Measurements from ENCODE around the gene MFNG.

MFNG gene

DNA sequence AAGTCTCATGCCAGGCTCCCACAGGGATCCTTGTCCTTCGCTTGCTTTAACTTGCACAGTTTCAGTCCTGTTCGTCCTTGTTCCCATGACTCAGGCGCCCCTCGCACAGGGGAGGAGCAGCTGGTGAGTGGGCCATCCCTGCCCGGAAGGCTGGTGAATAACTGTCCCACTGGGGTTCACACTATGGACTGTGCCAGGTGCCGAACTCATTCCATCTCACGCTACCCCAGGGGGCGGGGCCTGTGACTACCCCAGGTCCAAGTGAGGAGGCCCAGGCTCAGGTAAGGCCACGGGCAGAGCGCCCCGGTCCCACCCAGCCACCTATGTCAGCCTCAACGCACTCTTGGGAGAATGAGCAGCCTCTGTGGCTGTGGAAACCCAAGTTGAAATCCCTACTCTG, 40.2 kb upstream of the MFNG start:
- TF ChIP-seq, protein P1, sequence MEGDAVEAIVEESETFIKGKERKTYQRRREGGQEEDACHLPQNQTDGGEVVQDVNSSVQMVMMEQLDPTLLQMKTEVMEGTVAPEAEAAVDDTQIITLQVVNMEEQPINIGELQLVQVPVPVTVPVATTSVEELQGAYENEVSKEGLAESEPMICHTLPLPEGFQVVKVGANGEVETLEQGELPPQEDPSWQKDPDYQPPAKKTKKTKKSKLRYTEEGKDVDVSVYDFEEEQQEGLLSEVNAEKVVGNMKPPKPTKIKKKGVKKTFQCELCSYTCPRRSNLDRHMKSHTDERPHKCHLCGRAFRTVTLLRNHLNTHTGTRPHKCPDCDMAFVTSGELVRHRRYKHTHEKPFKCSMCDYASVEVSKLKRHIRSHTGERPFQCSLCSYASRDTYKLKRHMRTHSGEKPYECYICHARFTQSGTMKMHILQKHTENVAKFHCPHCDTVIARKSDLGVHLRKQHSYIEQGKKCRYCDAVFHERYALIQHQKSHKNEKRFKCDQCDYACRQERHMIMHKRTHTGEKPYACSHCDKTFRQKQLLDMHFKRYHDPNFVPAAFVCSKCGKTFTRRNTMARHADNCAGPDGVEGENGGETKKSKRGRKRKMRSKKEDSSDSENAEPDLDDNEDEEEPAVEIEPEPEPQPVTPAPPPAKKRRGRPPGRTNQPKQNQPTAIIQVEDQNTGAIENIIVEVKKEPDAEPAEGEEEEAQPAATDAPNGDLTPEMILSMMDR (IDR thresholded peaks at IDR 0.05; ENCODE audit: borderline replicate concordance, control extremely low read depth, extremely low read depth, insufficient read depth, missing control alignments) = no peak
- DNase-seq (ENCODE audit: low spot score) = no peak
- in situ Hi-C loops (cut with MboI; ENCODE audit: low sequenced_read_pairs, unreplicated experiment) = no loop called here

DNA sequence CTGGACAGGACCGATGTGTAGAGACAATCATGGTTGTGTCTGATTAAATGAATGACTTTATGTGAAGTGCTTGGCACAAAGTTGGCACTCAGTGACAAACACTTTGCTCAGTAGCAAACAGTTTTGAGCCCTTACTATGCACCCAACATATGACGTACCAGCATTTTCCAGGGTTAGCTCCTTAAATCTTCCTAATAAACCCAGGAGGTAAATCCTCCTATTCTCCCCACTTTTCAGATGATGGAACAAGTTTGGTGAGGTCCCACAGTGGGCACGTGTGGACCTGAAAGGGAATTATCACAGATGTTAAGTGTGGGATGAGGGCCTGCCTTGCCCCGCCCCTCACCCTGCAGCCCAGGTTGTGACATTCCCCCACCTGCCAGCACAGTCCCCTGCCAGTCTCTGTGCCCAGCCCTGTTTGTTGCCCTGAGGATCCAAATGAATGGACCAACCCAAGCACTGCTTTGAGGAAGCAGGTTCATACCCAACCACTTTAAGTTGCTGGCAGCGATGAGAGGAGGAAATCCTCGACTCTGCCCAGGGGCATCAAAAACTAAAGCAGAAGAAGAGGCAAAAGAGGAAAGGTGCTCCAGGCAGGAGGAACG, 39.7 kb upstream of the MFNG start:
- in situ Hi-C loops (cut with MboI; ENCODE audit: low sequenced_read_pairs, unreplicated experiment) = no loop called here
- TF ChIP-seq, protein P1 (IDR thresholded peaks at IDR 0.05; ENCODE audit: borderline replicate concordance, control extremely low read depth, extremely low read depth, insufficient read depth, missing control alignments) = no peak
- no peak for DNase-seq (ENCODE audit: low spot score)

GRCh38 chr22:37525073-37525745, 39.0 kb upstream of the MFNG start:
- in situ Hi-C loops (cut with MboI; ENCODE audit: low sequenced_read_pairs, unreplicated experiment) = no loop called here
- no peak for DNase-seq (ENCODE audit: low spot score)
- TF ChIP-seq, protein P1 (IDR thresholded peaks at IDR 0.05; ENCODE audit: borderline replicate concordance, control extremely low read depth, extremely low read depth, insufficient read depth, missing control alignments) = no peak

DNA sequence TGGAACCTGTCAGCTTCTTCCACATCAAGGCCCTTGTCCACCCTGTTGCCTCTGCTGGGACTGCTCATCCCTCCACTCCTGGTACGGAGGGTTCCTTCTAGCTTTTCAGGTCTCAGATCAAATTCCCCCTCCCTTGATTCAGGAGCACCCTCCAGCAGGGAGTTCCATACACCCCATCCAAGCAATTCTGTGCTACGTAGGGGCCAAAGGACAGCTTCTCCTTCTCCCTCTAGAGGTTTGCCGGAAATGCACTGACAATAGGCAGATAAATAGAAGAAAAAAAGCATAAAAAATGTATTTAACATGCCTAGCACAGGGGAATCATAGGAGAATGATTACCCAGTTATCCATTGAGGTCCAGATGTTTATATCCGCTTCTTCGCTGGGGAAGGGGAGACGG, 36.3 kb upstream of the MFNG start:
- in situ Hi-C loops (cut with MboI; ENCODE audit: low sequenced_read_pairs, unreplicated experiment) = no loop called here
- TF ChIP-seq, protein P1 (IDR thresholded peaks at IDR 0.05; ENCODE audit: borderline replicate concordance, control extremely low read depth, extremely low read depth, insufficient read depth, missing control alignments) = no peak
- DNase-seq (ENCODE audit: low spot score) = no peak

- in situ Hi-C loops (cut with MboI; ENCODE audit: low sequenced_read_pairs, unreplicated experiment) = no loop called here
- TF ChIP-seq, protein P1 (IDR thresholded peaks at IDR 0.05; ENCODE audit: borderline replicate concordance, control extremely low read depth, extremely low read depth, insufficient read depth, missing control alignments) = no peak
Measured at GRCh38 chr22:37521236-37521739, 35.1 kb upstream of the MFNG start.

DNA sequence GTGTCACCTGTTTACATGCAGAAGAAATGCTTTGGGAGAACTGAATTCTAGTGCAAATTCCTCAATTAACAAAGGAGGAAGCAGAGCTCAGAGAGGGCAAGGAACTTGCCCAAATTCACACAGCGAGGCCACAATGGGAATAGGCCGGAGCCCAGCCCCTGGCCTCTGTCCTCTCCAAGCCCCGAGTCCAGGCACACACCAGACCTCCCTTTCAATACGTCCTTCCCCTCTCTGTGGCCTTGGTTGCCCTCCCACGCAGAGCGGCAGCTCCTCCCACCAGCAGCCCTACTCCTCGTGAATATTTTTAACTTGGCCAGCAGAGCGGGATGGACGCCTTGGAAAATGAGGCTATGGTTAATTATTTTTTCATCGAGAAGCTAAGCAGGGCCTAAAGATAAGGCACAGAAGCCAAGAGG, 34.6 kb upstream of the MFNG start:
- in situ Hi-C loops (cut with MboI; ENCODE audit: low sequenced_read_pairs, unreplicated experiment) = no loop called here
- TF ChIP-seq, protein P1 (IDR thresholded peaks at IDR 0.05; ENCODE audit: borderline replicate concordance, control extremely low read depth, extremely low read depth, insufficient read depth, missing control alignments) = no peak
- DNase-seq (ENCODE audit: low spot score) = no peak

More at GRCh38 chr22:37521236-37521739, 35.1 kb upstream of the MFNG start:
- no peak for DNase-seq (ENCODE audit: low spot score)
